Measurements from ENCODE around the gene SCYGR8. TPM values are rescaled to one million over a fixed set of nuclear protein-coding genes. Genes with fewer than 3 reads are reported as not detected.

SCYGR8 gene
- total and polyA plus RNA-seq, 10 of the 15 experiments (the other 5 are each of a cell fraction or from before 2014, with no cell fraction given), result not detected

- ATAC-seq (no peak), FAIRE-seq (no peak), DNase-seq (ENCODE audit: low read depth, low spot score) (no peak)
- H3K4me2 ChIP-seq (ENCODE audit: control insufficient read depth, insufficient read depth), result no peak overlapping the region
- no peaks in the 10 kb centered on the region for H3K9me3 ChIP-seq (replicated peaks; ENCODE audit: control insufficient read depth, insufficient read depth, low read length)
- CTCF ChIA-PET, result interaction anchor here (1.4 to 4.4 kb wide), 4 partner anchors 8 to 80 kb away, joined by 5 to 58 read pairs (median 36); no protein-coding TSS in a partner anchor
- H3K79me2 ChIP-seq (ENCODE audit: control insufficient read depth, insufficient read depth, low read length), result no peaks in the 10 kb centered on the region; the same call in 1 of the 2 replicates
- H2AFZ ChIP-seq (ENCODE audit: control insufficient read depth, low read depth, low read length), result no peak overlapping the region
- WGBS (ENCODE audit: insufficient coverage, insufficient replicate concordance, low lambda C conversion rate, missing lambda C conversion rate), result 71% methylated on average over 8 of the region's 8 CpGs
- H3K4me3 ChIP-seq, result no peak overlapping the region
- POLR2A ChIA-PET, result interaction anchor here (0.9 to 6.1 kb wide), 3 partner anchors 23 to 302 kb away, joined by 3 to 58 read pairs (median 4); no protein-coding TSS in a partner anchor
- no peak overlapping the region for H3K27ac ChIP-seq (ENCODE audit: control insufficient read depth, insufficient read depth)
- intact Hi-C loops (cut with micrococcal nuclease; ENCODE audit: unreplicated experiment) (loop anchor here (2.0 to 10.0 kb wide), 3 partner anchors 67 to 813 kb away; no protein-coding TSS in a partner anchor), in situ Hi-C loops (cut with MboI) (loop anchor here (25.0 kb wide), 1 partner anchor 945 kb away; the partner anchor contains the start of gene RHBDD1)
- TF ChIP-seq, protein P1, sequence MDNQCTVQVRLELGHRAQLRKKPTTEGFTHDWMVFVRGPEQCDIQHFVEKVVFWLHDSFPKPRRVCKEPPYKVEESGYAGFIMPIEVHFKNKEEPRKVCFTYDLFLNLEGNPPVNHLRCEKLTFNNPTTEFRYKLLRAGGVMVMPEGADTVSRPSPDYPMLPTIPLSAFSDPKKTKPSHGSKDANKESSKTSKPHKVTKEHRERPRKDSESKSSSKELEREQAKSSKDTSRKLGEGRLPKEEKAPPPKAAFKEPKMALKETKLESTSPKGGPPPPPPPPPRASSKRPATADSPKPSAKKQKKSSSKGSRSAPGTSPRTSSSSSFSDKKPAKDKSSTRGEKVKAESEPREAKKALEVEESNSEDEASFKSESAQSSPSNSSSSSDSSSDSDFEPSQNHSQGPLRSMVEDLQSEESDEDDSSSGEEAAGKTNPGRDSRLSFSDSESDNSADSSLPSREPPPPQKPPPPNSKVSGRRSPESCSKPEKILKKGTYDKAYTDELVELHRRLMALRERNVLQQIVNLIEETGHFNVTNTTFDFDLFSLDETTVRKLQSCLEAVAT (IDR thresholded peaks at IDR 0.05), result no peak
- TF ChIP-seq KAT2A (conservative IDR thresholded peaks at IDR 0.05; ENCODE audit: control insufficient read depth, low read depth, low read length), result no peak
- TF ChIP-seq CHD1 (IDR thresholded peaks at IDR 0.05; ENCODE audit: low read depth, low read length), result no peak
- no peak for TF ChIP-seq USF2 (IDR thresholded peaks at IDR 0.05; ENCODE audit: borderline replicate concordance, low read depth, low read length)
- TF ChIP-seq, protein P2, sequence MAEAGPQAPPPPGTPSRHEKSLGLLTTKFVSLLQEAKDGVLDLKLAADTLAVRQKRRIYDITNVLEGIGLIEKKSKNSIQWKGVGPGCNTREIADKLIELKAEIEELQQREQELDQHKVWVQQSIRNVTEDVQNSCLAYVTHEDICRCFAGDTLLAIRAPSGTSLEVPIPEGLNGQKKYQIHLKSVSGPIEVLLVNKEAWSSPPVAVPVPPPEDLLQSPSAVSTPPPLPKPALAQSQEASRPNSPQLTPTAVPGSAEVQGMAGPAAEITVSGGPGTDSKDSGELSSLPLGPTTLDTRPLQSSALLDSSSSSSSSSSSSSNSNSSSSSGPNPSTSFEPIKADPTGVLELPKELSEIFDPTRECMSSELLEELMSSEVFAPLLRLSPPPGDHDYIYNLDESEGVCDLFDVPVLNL (IDR thresholded peaks at IDR 0.05; ENCODE audit: low read depth, low read length), result no peak
- no peak for TF ChIP-seq ZBTB40 (IDR thresholded peaks at IDR 0.05; ENCODE audit: borderline replicate concordance)
- TF ChIP-seq WRNIP1 (IDR thresholded peaks at IDR 0.05; ENCODE audit: borderline replicate concordance, low read depth, low read length), result no peak
- no peak for TF ChIP-seq REST (IDR thresholded peaks at IDR 0.05; ENCODE audit: low read depth, low read length)
- H3K9ac ChIP-seq (ENCODE audit: control insufficient read depth, insufficient read depth, low read length), result no peak overlapping the region
- H4K20me1 ChIP-seq (ENCODE audit: control insufficient read depth, insufficient read depth), result no peaks in the 10 kb centered on the region
- H3K27me3 ChIP-seq (replicated peaks in 1 of 2; ENCODE audit: control insufficient read depth in 2 of 2, insufficient read depth in 2 of 2, low read length in 1 of 2), result no peaks in the 10 kb centered on the region
- H3K36me3 ChIP-seq (ENCODE audit: control insufficient read depth in 2 of 2, insufficient read depth in 2 of 2, low read length in 1 of 2), result no peaks in the 10 kb centered on the region
- SMC1A ChIA-PET (ENCODE audit: uncharacterized antibody, unreplicated experiment), result interaction anchor here (1.4 to 8.0 kb wide), 10 partner anchors 12 to 307 kb away, joined by 3 to 120 read pairs (median 38); partner anchors contain the start of gene CCL20
- no TSS peak for BruUV-seq (replicated peaks)
- RAD21 ChIA-PET (ENCODE audit: unreplicated experiment), result interaction anchor here (0.8 to 3.4 kb wide), 6 partner anchors 16 to 375 kb away, joined by 3 to 52 read pairs (median 7); no protein-coding TSS in a partner anchor
- H3K4me1 ChIP-seq (ENCODE audit: control insufficient read depth, insufficient read depth, low read length), result peaks cover 20% of the 10 kb centered on the region
Observed at GRCh38 chr2:227781841-227782240, 36.1 kb downstream of the SCYGR8 start.
